Hindlimb muscle (tissue), 1 donor: ENCODE results near the gene CCR5. TPM values are rescaled to one million over a fixed set of nuclear protein-coding genes. Genes with fewer than 3 reads are reported as not detected.

Source experiments
- DNase-seq: peaks from one replicate; pipeline ENCODE4 v3.0.0-alpha.2; 2013
- polyA plus RNA-seq: library from polyadenylated mRNA; unstranded; fragments of 120-200 nt; gene quantifications from one replicate; pipeline ENCODE4 v1.2.1, GENCODE V29; 2013; ENCODE audit not compliant: insufficient read length

CCR5 gene
- polyA plus RNA-seq, 1 donor: 0.52 TPM

DNA sequence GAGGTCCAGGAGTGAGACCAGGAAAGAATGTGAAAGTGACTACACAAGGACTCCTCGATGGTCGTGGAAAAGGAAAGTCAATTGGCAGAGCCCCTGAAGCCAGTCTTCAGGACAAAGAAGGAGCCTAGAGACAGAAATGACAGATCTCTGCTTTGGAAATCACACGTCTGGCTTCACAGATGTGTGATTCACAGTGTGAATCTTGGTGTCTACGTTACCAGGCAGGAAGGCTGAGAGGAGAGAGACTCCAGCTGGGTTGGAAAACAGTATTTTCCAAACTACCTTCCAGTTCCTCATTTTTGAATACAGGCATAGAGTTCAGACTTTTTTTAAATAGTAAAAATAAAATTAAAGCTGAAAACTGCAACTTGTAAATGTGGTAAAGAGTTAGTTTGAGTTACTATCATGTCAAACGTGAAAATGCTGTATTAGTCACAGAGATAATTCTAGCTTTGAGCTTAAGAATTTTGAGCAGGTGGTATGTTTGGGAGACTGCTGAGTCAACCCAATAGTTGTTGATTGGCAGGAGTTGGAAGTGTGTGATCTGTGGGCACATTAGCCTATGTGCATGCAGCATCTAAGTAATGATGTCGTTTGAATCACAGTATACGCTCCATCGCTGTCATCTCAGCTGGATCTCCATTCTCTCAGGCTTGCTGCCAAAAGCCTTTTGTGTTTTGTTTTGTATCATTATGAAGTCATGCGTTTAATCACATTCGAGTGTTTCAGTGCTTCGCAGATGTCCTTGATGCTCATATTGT, 10.8 kb upstream of the CCR5 start:
- peak; percentile 24 for DNase-seq

DNA sequence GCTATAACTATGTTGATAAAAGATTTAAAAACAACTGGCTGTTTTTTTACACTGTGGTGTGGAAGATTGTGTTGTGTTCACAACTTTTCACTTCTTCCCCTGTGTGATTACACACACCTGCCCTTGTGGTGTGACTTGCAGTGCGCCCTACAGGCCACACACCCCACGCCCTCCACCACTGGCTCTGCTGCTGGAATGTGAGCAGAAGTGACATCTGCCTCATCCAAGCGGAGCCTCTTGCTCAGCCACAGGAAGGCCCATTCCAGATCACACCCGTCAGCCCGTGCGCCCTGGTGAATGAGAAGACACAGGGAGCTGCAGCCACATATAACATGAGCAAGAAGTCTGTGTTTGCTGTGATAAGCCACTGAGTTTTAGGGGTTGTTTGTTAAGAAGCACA, 9.8 kb upstream of the CCR5 start:
- DNase-seq: no peak

DNA sequence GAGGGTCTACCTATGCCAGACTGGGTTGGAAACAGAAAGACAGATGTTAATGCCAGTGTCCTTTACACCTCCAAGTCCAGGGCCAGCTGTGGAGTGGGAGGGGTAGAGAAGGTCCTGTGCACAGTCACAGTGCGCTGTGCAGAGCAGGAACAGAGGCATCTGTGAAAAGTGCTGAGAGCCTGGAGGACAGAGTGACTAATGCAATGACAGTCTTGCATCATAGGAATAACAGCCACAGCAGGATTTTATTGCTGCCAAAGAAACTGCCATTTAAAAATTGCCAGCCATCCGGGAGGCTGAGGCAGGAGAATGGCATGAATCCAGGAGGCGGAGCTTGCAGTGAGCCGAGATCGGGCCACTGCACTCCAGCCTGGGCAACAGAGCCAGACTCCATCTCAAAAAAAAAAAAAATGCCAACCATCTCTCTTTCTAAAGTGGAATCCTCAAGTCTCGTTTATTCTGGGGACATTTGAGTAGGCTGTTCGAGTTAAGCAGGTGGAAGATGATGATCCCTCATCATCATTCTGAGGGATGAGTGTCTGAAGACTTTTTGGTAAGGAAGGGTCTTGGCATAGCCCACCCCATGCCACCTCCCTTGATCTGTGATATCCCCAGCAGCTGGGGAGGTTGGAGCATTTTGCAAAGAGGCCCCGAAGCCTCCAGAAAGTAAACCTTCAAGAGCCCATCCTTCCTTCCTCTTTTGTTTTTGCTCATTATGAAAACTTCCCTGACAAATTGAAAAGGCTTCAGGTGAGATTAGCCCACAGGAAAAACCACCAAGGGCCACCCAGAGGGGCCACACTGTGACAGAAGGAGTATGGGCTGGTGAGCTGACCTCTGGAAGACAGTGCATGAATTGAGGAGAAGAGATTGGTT, 9.1 kb upstream of the CCR5 start:
- DNase-seq: no peak

DNA sequence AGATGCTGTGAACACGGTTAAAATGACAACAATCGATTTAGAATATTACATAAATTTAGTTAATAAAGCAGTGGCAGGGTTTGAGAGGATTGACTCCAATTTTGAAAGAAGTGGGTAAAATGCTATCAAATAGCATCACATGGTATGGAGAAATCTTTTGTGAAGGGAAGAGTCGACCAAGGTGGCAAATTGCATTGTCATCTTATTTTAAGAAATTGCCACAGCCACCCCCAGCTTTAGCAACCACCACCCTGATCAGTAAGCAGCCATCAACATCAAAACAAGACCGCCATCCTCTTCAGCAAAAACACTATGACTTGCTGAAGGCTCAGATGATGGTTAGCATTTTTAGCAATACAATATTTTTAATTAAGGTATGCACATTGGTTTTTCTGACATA, 5.7 kb upstream of the CCR5 start:
- no peak for DNase-seq

DNA sequence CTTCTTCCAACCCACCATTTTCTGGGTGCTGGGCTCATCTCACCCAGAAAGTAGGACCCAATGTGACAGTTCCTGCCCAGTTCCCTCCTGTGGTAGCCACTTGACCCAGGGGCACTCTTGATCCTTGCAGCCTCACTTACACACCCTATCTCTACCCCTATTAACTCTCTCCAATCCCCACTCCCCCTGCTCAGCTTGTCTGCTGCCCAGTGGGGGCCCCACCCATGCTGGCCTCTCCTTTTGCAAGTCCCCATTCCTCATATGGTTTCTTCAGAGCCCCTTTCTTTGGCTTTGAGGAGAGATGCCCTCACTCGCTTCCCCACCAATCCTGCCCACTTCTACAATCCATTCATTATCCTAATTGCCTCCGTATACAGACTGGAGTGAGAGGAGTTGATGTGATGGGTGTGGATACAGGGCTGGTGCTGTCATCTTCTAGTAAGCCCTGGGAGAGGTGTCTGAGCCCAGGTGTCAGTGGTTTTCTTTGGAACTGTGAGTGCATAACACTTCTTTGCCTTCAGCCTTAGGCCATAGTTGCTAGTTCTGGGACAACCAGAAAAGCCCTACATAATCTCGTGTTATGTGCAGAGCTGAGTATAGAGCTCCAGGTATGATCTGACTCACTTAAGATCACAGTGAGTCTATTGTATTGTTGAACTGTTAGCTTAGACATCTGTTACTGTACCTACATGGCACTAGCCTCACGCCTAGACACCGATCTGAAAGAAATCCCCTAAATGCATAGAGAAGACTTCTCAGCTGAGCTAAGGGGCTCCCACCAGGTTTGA, 4.8 kb upstream of the CCR5 start:
- no peak for DNase-seq

DNA sequence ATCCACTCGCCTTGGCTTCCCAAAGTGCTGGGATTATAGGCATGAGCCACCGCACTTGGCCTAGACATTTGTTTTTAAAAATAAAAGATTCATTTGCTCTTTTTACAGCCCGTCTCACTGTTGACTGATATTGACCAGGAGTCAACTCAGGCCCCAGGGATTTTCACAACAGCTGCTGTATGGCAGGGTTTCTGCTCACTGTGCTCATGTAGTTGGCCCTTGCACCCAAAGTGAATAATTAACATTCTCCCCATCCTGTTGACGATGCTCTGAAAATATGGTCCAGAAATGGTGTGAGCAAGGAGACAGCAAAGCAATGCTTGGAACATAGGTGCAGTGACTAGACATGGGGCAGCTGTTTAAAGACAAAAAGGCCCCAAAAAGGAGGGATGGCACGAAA, 2.9 kb upstream of the CCR5 start:
- DNase-seq: no peak

DNA sequence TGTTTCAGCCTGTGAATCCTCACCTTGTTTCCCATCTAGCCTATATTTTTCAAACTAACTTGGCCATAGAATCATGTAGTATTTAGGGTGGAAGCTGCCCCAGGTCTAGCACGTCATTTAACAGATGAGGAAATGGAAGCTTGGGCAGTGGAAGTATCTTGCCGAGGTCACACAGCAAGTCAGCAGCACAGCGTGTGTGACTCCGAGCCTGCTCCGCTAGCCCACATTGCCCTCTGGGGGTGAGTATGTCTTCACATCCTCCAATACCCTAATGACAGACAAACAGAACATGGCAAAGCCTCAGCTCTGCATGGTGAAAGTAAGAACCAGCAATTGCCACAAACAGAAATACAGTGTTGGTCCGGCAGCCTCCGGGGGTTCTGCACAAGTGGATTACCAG, 2.2 kb upstream of the CCR5 start:
- peak; percentile 26 for DNase-seq

DNA sequence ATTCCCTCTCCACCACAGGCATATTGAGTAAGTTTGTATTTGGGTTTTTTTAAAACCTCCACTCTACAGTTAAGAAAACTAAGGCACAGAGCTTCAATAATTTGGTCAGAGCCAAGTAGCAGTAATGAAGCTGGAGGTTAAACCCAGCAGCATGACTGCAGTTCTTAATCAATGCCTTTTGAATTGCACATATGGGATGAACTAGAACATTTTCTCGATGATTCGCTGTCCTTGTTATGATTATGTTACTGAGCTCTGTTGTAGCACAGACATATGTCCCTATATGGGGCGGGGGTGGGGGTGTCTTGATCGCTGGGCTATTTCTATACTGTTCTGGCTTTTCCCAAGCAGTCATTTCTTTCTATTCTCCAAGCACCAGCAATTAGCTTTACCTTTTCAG, 1.6 kb upstream of the CCR5 start:
- DNase-seq: no peak

DNA sequence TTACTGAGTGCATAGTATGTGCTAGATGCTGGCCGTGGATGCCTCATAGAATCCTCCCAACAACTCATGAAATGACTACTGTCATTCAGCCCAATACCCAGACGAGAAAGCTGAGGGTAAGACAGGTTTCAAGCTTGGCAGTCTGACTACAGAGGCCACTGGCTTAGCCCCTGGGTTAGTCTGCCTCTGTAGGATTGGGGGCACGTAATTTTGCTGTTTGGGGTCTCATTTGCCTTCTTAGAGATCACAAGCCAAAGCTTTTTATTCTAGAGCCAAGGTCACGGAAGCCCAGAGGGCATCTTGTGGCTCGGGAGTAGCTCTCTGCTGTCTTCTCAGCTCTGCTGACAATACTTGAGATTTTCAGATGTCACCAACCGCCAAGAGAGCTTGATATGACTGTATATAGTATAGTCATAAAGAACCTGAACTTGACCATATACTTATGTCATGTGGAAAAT, 1.0 kb upstream of the CCR5 start:
- DNase-seq: no peak

DNA sequence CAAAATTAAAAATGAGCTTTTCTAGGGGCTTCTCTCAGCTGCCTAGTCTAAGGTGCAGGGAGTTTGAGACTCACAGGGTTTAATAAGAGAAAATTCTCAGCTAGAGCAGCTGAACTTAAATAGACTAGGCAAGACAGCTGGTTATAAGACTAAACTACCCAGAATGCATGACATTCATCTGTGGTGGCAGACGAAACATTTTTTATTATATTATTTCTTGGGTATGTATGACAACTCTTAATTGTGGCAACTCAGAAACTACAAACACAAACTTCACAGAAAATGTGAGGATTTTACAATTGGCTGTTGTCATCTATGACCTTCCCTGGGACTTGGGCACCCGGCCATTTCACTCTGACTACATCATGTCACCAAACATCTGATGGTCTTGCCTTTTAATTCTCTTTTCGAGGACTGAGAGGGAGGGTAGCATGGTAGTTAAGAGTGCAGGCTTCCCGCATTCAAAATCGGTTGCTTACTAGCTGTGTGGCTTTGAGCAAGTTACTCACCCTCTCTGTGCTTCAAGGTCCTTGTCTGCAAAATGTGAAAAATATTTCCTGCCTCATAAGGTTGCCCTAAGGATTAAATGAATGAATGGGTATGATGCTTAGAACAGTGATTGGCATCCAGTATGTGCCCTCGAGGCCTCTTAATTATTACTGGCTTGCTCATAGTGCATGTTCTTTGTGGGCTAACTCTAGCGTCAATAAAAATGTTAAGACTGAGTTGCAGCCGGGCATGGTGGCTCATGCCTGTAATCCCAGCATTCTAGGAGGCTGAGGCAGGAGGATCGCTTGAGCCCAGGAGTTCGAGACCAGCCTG, 984 bp downstream of the CCR5 start:
- DNase-seq: no peak

DNA sequence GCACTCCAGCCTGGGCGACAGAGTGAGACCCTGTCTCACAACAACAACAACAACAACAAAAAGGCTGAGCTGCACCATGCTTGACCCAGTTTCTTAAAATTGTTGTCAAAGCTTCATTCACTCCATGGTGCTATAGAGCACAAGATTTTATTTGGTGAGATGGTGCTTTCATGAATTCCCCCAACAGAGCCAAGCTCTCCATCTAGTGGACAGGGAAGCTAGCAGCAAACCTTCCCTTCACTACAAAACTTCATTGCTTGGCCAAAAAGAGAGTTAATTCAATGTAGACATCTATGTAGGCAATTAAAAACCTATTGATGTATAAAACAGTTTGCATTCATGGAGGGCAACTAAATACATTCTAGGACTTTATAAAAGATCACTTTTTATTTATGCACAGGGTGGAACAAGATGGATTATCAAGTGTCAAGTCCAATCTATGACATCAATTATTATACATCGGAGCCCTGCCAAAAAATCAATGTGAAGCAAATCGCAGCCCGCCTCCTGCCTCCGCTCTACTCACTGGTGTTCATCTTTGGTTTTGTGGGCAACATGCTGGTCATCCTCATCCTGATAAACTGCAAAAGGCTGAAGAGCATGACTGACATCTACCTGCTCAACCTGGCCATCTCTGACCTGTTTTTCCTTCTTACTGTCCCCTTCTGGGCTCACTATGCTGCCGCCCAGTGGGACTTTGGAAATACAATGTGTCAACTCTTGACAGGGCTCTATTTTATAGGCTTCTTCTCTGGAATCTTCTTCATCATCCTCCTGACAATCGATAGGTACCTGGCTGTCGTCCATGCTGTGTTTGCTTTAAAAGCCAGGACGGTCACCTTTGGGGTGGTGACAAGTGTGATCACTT, 2.0 kb downstream of the CCR5 start:
- no peak for DNase-seq

DNA sequence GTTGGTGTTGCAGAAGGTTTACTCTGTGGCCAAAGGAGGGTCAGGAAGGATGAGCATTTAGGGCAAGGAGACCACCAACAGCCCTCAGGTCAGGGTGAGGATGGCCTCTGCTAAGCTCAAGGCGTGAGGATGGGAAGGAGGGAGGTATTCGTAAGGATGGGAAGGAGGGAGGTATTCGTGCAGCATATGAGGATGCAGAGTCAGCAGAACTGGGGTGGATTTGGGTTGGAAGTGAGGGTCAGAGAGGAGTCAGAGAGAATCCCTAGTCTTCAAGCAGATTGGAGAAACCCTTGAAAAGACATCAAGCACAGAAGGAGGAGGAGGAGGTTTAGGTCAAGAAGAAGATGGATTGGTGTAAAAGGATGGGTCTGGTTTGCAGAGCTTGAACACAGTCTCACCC, 4.0 kb downstream of the CCR5 start:
- DNase-seq: no peak

DNA sequence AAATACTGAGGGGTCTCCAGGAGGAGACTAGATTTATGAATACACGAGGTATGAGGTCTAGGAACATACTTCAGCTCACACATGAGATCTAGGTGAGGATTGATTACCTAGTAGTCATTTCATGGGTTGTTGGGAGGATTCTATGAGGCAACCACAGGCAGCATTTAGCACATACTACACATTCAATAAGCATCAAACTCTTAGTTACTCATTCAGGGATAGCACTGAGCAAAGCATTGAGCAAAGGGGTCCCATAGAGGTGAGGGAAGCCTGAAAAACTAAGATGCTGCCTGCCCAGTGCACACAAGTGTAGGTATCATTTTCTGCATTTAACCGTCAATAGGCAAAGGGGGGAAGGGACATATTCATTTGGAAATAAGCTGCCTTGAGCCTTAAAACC, 4.5 kb downstream of the CCR5 start:
- DNase-seq: no peak

DNA sequence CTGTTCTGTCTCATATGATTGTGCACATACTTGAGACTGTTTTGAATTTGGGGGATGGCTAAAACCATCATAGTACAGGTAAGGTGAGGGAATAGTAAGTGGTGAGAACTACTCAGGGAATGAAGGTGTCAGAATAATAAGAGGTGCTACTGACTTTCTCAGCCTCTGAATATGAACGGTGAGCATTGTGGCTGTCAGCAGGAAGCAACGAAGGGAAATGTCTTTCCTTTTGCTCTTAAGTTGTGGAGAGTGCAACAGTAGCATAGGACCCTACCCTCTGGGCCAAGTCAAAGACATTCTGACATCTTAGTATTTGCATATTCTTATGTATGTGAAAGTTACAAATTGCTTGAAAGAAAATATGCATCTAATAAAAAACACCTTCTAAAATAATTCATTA, 5.1 kb downstream of the CCR5 start:
- DNase-seq: no peak

DNA sequence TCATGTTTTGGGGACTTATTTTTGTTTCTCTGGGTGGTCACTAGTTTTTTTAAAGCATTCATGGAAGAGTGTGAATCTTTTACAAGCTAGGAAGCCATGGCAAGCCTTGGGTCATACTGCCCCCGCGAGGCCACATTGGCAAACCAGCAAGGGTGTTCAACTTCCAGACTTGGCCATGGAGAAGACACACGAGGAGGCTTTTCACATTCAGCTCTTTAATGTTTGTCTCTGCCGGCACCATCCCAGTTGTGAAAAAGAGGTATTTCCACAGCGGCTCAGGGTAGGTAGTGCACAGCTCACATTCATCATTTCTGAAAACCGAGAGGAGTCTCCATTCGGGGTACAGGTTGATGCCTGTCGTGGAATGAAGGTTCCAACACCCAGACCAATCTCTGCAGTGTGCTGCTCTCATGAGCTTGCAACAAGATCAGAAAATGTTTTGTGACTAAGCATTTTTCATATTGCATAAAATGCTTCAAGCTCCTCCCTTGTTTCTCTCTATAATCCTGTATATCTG, 7.7 kb downstream of the CCR5 start:
- peak; percentile 33 for DNase-seq

DNA sequence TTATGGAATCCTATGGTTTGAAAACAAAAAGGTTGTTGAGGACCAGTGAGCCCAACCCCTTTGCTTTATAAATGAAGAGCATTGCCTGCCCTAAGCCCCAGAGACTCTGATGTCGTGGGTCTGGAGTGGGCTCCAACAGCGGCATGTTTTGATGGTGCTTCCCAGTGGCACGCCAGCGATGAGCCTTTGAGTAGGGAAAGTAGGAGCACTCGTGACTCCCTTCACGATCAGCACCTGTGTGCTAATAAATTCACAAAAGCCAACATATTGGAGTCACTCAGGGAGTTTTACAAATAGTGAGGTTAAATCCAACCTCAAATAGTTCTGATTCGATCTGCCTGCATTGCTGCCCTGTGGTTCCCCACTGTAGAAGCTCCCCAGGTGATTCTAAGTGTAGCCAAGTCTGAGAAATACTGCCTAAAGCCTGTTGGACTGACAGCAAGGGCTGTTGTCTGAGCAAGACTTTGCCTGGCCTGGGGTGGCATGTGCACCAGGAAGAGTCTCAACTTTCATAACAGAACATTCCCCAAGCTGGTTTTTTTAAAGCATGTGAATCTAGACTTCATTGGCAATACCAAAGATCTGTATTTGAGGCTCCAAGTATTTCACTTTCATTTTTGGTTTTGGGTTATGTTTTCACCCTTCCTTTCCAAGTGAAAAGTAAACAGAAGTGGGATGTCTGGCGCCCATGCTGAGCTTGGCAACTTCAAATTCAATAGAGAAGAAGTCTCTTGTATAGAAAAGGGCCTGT, 9.9 kb downstream of the CCR5 start:
- no peak for DNase-seq

DNA sequence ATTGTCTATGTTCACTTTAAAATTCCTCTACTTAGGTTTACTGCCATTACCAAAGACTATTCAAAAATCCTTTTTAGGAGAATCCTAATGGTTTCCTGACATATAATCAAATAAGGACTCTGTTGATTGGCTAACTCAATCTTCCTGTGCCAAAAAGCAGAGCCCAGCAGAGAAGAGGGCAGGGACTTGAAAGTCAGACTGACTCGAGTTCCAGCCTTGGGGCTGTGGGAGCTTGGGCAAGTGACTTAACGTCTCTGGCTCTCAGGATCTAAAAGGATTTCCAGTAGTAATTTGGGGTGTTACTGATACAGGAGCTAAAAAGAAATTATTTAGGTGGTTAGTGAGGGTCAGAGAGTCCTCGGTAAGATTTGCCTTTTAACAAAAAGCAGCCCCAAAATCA, 10.9 kb downstream of the CCR5 start:
- DNase-seq: no peak

DNA sequence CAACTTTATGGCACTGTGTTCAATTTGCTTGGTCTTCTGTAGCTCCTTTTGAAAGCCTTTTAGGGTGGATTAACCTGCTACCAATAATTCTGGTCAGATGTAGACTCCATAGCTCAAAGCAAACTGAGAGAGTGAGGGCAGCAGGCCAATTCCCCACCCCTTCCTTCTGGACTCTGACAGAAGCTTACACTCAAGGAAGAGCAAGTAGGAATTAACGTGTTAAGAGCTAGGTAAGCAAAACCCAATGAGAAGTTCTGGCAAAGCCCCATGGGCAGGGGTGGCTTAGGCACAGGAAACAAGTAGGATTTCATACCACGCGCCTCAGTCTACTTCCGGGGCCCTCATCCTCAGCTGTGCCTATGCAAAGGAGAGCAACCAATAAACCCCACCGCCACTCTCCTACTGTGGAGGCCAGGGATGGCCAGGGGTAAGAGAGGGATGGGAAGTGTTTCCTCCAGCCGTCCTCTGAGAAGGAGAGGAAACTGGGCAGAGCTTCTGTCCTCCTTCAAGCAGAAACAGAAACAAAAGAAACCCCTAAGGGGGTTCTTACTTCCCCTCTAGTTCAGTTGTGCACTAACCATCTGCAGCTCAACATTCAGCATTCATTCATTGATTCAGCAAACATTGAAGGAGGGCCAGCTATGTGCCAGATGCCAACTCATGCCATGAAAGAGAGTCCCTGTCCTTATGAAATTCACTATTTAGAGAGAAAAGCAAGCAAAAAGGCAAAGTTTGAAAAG, 12.6 kb downstream of the CCR5 start:
- DNase-seq: no peak

DNA sequence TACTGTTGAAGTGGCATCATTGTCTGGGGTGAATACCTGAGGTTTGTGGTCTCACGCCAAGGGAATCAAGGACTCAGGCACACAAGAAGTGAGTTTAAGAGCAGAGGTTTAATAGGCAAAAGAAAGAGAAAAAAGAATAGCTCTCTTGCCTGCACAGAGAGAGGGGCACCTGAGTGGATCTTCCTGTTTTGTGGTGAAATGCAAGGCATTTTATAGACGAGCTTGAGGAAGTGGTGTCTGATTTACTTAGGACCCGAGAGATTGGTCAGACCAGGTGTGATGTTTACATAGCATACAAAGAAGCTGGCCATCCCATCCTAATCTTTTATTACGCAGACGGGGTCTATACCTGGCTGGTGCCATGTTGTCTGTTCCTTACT, 13.2 kb downstream of the CCR5 start:
- no peak for DNase-seq

DNA sequence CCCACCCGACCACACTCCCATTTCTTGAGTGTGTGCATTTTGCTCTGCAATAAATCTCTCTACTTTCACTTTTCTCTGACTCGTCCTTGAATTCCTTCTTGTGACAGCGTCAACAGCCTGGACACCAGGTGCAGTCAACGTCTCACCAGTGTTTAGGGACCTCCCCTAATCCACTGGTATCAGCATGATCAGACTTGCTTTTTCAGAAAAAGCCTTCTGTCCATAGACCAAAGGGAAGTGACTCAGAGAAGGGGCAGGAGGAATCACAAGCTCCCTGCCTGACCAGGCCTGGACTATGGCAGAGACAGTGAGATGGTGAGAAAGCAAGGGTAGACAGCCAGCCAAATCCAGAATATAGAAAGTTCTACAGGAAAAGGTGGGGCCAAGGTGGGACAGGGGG, 15.5 kb downstream of the CCR5 start:
- DNase-seq: no peak
